ENCODE data around the gene STK11IP.

DNA sequence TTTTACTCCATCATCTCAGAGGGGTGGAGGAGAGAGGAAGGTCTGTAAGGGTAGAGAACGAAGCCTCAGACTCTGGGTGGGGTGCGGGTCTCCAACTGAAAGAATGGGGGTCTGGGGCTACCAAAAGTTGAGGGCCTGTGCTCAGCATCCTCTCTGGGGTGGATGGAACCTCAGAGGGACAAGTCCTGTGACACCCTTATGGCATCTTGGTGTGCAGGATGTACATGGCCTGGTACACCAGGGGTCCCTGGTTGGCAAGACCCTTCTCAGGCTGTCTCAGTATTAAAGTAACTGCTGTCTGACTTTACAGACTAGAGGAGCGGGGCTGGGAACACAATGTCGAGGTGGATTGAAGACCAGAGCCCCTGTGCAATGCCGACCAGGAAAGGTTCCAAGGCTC, 27.5 kb downstream of the STK11IP start:
- TF ChIP-seq FOXM1 (IDR thresholded peaks at IDR 0.05; ENCODE audit: borderline replicate concordance) (no peak), SP1 (IDR thresholded peaks at IDR 0.05) (no peak), L3MBTL2 (conservative IDR thresholded peaks at IDR 0.05) (no peak), ARNT (IDR thresholded peaks at IDR 0.05) (no peak), LEF1 (IDR thresholded peaks at IDR 0.05; ENCODE audit: borderline replicate concordance) (no peak), NFRKB (IDR thresholded peaks at IDR 0.05) (no peak)
- TF ChIP-seq, protein P1, sequence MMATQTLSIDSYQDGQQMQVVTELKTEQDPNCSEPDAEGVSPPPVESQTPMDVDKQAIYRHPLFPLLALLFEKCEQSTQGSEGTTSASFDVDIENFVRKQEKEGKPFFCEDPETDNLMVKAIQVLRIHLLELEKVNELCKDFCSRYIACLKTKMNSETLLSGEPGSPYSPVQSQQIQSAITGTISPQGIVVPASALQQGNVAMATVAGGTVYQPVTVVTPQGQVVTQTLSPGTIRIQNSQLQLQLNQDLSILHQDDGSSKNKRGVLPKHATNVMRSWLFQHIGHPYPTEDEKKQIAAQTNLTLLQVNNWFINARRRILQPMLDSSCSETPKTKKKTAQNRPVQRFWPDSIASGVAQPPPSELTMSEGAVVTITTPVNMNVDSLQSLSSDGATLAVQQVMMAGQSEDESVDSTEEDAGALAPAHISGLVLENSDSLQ (IDR thresholded peaks at IDR 0.05): no peak
